Thyroid gland (tissue), 4 donors: Measurements from ENCODE around the gene PHKA1.

Experiments
- CTCF ChIP-seq, 6 experiments: fragments of 200-600 bp in 3 of 6; fragments of 450-650 bp in 3 of 6; sonication (generic) in 3 of 6; IDR thresholded peaks; one replicate each; pipeline ENCODE4 v1.5.1; 2016 to 2019; ENCODE audit warnings: antibody characterized with exemption in 6 of 6, mild to moderate bottlenecking in 2 of 6, inconsistent platforms in 1 of 6, moderate library complexity in 1 of 6
- POLR2A ChIP-seq, 2 donors: fragments of 450-650 bp; IDR thresholded peaks; one replicate each; pipeline ENCODE4 v1.6.1; 2017; ENCODE audit warnings: antibody characterized with exemption in 2 of 2, mild to moderate bottlenecking in 2 of 2, moderate library complexity in 1 of 2

GRCh38 chrX:72604705-72605104 lies 109.4 kb downstream of the PHKA1 start:
- TF ChIP-seq CTCF (IDR thresholded peaks at IDR 0.05): no peak
- no peak for TF ChIP-seq POLR2A (IDR thresholded peaks at IDR 0.05)
